ENCODE measurements around the gene PDCD2L. TPM values are rescaled to one million over a fixed set of nuclear protein-coding genes. Genes with fewer than 3 reads are reported as not detected.
"Not testable (repeated sequence)": the region's sequence is repeated elsewhere in the genome, so short reads cannot be mapped to it uniquely, and the experiment has no call there.

The PDCD2L gene
- total RNA-seq, 4 donors from 2014 or later: 6.1 to 12.8 (median 9.2) TPM

GRCh38 chr19:34386645-34387445, 17.4 kb upstream of the PDCD2L start:
- ATAC-seq (ENCODE audit: low FRiP score) (no peak), DNase-seq (ENCODE audit: low spot score) (no peak)
- TF ChIP-seq CTCF (IDR thresholded peaks at IDR 0.05): no peak

- DNase-seq (ENCODE audit: low spot score): no peak
- ATAC-seq (ENCODE audit: low FRiP score): no peak
- no peak for TF ChIP-seq CTCF (IDR thresholded peaks at IDR 0.05)
Observed at GRCh38 chr19:34387446-34387810, 16.8 kb upstream of the PDCD2L start.

DNA sequence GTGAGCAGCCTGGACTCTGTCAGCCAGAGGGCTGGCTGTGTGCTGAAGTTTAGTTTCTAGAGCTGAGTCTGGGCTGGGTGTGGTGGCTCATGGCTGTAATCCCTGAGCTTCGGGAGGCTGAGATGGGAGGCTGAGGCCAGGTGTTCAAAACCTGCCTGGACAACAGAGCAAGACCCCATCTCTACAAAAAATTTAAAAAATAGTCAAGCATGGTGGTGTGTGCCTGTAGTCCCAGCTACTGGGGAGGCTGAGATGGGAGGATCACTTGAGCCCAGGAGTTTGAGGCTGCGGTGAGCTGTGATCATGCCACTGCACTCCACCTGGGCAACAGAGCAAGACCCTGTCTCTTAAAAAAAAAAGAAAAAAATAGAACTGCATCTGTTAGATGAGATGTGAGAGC, 15.5 kb upstream of the PDCD2L start:
- DNase-seq (ENCODE audit: low spot score): not testable (repeated sequence)

DNA sequence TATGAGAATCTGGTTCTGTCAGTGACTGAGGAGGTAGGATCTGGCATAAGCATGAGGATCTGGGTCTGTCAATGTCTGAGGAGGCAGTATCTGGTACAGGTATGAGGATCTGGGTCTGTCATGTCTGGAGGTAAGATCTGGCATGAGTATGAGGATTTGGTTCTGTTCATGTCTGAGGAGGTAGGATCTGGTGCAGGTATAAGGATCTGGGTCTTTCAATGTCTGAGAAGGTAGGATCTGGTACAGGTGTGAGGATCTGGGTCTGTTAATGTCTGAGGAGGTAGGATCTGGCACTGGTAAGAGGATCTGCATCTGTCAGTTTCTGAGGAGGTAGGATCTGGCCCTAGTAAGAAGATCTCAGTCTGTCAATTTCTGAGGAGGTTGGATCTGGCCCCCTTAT, 12.4 kb upstream of the PDCD2L start:
- no peak for TF ChIP-seq CTCF (IDR thresholded peaks at IDR 0.05)
- no peak for DNase-seq (ENCODE audit: low spot score)
- ATAC-seq (ENCODE audit: low FRiP score): no peak

More for the DNA sequence above, 15.5 kb upstream of the PDCD2L start:
- not testable (repeated sequence) for ATAC-seq (ENCODE audit: low FRiP score)

- DNase-seq (ENCODE audit: low spot score) (no peak), ATAC-seq (ENCODE audit: low FRiP score) (no peak)
- no peak for TF ChIP-seq CTCF (IDR thresholded peaks at IDR 0.05)
Observed at GRCh38 chr19:34393031-34393430, 11.2 kb upstream of the PDCD2L start.

- DNase-seq (ENCODE audit: low spot score) (no peak), ATAC-seq (ENCODE audit: low FRiP score) (no peak)
- TF ChIP-seq CTCF (IDR thresholded peaks at IDR 0.05): no peak
Observed at GRCh38 chr19:34393629-34394028, 10.6 kb upstream of the PDCD2L start.

DNA sequence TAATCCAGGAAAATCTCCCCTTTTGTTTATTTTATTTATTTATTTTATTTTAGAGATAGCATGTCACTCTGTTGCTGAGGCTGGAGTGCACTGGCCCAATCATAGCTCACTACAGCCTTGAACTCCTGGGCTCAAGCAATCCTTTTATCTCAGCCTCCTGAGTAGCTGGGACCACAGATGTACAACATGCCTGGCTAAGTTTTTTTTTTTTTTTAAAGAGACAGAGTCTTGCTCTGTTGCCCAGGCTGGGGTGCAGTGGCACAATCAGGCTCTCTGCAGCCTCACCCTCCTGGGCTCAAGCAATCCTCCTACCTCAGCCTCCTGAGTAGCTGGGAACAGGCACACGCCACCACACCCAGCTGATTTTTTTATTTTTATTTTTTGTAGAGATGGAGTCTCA, 6.3 kb upstream of the PDCD2L start:
- DNase-seq (ENCODE audit: low spot score): no peak
- no peak for TF ChIP-seq CTCF (IDR thresholded peaks at IDR 0.05)
- no peak for ATAC-seq (ENCODE audit: low FRiP score)
